GM19240 (cell line): ENCODE data around the gene CFAP70.

Experiments used
- DNase-seq: peaks from one replicate; pipeline ENCODE4 v3.0.0; 2011; ENCODE audit warnings: low spot score; ENCODE audit not compliant: insufficient read length

Gene CFAP70

DNA sequence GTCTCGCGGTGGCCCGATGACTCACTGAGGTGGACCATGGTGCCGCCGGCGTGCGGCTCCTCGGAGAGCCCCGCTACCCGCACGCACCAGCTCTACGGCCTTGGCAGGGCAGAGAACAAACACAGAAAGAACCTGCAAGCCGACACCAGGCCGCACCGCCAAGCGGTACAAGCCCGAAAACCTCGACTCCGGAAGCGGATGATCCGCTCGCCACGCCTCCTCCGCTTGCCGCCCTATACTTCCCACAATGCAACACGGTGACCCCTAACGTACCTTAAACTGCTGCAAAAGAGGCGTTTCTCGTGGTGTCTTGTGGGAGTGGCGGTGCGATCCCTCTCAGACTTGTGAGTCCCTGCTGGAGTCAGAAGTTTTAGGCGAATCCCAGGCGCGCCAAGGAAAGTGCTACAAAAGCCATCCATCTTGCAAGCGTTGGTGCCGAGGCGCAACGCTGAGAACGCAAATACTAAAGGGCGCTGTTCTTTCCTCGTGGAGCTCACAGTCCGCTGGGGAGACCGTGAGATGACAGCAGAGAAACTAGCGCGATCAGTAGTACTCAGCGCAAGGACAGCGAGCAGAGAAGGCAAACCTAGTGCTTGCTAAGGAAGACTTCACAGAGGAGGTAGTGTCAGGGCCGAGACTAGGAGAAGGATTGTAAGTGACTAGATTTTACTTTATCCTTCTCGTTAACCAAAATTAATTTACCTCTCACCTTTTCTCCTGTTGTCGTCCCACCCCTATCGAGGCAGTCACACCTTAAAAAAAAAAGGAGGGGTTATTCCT, 106.0 kb downstream of the CFAP70 start, which contains the start of gene MRPS16:
Gene MRPS16, minus strand, starts transcription at position 200 of the 780 bp plus-strand sequence. Its CDS starts 162 bp downstream, at position 38.
- peak; percentile 64 for DNase-seq

DNA sequence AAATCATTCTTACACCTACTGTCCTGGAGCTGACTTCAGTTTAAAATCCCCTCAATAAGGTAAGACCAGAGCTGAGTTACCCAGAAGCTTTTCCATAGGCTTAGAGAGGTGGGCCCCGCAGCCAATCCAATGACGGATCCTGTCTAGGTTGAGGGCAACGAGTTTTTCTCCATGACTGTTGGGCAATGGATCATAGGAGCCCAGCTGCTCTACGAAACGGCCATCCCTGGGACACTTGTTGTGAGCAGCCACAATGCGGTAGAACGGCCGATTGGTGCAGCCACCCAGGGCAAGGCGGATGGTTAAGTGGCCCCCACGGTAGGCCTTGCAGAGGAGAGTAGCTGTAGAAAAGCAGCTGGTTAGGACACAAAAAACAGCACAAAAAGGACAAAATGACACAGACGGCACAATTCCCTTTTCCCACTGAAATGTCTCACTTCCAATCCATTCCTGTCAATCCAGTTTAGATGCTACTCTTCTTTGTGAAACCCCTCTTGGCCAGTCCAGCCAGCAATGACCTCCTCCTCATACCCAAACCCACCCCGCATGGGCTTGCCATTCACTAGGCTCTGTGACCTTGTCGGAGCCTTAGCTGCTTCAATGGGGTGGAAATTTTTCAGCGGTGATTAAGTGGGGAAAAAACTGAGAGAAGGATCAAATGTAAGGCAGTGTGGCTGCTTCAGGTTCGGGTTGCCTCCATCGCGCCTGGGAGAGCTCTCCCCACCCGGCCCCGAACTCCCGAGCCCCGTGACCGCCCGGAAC, 106.8 kb downstream of the CFAP70 start:
- no peak for DNase-seq

DNA sequence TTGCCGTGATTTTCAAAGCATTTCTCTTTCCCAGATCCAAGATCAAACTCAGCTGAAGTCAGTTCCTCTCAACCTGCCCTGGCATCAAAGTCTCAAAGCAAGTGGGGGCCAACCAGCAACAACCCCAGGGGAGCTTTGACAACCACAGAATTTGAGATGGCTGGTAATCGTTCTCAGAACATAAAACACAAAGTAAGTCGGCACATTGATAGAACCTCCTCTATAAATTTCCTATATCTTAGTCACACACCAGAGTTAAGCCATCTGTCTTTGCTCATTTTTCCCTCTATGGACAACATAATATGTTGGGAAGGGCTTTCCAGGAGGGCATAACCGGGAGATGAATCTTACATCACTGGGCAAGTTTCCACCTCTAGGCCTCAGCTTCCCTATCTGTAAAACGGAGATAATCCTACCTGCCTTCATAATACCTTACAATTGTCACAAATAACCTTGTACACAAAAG, 110.4 kb downstream of the CFAP70 start:
- DNase-seq = no peak

DNA sequence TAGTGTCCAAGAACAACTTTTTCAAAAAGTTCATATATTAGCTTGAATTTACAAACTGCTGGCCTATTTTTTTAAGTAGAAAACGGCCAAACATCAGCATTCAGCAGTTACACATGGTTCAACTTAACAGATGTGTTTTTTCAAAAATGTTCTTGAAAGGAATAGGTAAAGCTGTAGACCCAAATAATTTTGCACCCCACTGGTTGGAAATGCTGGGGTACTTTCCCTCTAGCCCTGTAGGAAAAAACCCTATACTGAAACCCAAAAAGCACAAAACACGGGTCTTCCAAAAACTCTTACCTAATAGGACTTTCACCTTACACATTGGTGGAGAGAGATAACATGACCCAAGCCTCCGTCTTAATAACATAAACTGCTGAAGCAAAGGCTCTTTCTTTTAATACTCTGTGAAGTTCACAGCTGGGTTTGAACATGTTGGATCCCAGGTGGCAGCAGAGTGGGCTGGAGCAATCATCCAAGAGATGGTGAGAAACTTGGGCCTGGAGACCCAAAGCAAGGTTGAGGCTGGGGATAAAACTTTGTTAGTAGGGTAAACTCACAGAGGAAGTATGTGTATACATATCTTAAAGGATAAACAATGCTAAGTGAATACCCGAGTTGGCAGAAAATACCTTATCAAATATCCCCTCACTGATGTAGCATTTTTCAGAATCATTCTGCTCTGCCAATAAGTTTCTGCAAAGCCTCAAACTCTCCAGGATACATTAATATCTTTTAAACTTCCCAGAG, 111.0 kb downstream of the CFAP70 start:
- no peak for DNase-seq

DNA sequence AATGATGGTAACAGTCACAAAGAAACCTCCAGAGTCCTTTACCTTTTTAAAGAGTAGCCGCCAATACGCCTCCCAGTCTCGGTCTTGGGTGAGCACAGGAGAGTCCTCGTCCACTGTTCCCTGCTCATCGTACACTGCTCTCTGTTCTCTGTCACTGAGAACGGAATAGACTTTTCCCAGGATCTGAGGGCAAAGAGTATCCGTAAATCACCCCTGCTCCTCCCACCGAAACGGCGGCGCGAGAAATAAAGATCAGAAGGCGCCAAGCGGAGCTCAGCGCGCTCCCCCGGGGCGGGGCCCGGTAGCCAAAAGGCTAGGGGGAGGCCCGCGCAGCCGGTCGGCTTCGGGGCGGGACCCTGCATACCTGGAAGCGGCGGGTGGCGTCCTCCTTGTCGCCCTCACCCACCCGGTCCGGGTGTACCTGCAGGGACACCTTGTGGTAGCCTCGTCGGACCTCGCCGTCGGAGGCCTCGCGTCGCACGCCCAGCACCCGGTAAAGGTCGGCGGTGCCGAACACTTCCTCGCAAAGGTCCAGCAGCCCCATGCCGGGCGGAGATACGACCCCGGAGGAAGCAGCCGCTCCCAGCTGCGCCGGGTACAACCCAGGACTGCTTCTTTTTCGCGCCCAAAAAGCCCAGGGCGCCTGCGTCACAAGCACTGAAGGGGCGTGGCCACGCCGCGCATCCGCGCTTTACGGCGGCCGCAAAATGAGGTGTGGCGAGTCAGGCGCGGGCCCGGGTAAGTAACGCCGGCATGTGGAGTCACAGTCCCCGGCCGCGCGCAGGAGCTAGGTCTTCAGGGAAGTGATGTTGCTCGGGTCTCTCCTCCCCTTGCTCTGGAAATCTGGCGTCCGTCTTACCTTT, 111.8 kb downstream of the CFAP70 start, which contains the start of gene DNAJC9:
Gene DNAJC9, minus strand, starts transcription at position 610 of the 863 bp plus-strand sequence. Its CDS starts 66 bp downstream, at position 544.
- DNase-seq = peak; percentile 60

DNA sequence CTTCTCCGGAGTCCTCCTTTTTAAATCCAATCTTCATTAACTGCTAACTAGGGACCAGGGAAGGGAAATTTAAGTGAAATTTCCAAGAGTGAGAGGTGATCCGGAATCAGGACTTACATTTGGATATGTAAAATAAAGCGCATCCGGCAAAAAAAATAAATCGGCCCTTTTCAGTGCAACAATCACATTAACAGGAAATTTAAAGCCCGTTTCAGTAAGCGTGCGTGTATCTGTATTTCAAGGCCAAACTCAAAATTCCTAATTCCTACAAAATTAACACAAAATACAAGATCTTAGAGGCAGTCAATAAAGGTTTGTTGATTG, 112.4 kb downstream of the CFAP70 start:
- DNase-seq = no peak

DNA sequence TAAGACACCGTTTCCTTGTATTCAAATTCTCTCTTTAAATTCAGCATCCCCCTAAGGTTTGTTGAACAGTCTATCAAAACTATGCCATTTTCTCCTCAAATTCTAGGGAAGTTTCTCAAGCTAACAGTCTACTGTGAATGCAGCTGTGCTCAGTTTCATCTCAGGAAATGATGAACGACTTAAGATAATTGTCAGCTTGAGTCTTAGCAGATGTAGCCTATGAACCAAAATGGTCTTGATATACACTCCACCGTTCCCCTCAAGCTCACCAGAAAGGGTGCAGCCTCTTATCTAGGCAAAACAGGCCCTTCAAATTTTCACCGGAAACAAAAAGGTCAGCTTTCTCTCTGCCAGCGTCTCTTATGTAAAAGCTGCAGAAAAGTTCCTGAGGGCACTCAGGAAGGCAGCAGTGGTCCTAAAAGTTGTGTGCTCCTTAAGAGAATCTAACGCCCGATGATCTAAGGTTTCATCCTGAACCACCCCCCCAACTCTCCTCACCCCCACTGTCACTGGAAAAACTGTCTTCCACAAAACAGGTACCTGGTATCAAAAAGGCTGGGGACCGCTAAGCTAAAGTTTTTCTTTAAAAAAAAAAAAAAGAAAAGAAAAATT, 113.7 kb downstream of the CFAP70 start:
- no peak for DNase-seq

DNA sequence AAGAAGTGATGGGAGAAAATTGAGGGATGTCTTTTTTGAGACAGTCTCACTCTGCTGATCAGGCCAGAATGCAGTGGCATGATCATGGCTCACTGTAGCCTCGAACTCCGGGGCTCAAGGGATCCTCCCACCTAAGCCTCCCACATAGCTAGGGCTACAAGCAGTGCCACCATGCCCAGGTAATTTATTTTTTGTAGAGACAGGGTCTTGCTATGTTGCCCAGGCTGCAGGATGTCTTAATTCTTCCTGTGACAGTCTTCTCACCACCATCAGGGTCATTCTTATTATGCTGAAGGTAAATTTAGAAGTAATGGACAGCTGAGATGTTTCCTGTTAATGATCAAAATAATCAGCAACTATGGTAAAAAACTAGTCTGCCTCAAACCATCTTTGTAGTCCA, 118.8 kb downstream of the CFAP70 start:
- DNase-seq = no peak

DNA sequence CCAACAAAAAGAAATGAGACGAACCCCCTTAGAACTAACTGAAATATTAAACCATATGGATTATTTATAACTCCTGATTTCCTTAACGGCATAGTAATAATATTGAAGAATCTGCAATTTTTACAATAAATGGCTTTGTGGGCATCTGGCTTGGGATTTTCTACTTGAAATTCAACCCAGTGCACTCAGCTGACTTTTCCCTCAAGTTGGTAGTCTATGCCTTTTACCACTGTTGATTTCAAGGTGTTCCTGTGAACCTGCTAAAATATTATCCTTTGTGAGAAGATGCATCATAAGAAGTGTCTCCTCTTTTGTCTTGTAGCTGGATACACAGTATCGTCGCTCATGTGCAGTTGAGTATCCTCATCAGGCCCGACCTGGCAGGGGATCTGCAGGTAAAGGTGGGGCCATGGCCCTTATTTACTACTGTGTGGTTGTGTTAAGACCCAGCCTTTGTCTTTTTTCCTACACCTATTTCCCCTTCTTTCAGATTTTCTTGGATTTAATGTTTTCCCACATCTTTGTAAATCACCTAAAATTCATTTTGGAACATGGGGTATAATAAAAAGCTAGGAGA, 119.6 kb downstream of the CFAP70 start:
- no peak for DNase-seq

DNA sequence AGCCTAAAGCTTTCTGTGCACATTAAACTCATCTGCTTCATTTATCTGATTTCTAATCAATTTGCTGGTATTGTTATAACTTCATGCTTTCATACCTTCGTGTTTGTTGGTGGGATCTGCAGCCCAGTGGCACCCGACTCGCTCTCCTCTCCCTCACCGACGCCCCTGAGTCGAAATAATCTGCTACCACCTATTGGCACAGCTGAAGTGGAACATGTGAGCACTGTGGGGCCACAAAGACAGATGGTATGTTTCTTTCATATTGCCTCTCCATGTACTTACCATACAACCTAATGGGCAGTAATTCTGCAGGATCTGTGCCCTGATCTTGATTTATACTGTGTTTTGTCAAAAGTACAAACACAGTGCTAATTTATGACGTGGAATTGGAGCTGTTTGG, 124.0 kb downstream of the CFAP70 start:
- DNase-seq = no peak

DNA sequence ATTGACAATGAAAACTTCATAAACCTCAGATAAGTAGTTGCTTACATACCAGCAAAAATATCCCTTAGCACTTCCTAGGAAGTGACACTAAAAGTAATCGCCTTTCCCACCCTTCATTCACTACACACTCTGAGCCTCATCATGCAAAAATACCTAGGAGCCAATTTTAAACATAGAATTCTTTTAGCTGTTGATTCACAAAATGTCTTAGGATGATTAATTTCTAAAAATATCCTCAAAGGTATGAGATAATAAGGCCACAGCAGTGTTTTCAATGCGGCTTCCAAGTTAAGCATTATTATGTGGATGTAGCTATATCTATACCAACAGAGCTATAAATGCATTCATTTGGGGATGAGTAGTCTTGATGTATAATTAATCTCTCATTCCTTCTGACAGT, 124.8 kb downstream of the CFAP70 start:
- no peak for DNase-seq

DNA sequence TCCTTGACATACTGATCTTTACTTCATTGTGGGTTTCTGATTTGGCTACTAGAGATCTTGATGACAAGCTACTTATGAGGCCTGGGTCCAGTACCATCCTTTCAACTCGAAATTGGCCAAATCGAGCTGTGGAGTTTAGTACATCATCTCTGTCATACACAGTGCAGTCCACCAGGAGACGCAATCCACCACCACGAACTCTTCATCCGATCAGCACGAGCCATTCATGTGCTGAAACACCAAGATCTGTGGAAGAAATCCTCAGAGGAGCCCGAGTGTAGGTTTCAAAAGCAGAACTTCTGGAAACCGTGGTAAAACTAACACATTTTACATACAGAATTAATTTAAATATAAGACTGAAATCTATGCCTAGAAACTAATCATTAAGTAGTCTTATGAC, 125.8 kb downstream of the CFAP70 start:
- DNase-seq = no peak

DNA sequence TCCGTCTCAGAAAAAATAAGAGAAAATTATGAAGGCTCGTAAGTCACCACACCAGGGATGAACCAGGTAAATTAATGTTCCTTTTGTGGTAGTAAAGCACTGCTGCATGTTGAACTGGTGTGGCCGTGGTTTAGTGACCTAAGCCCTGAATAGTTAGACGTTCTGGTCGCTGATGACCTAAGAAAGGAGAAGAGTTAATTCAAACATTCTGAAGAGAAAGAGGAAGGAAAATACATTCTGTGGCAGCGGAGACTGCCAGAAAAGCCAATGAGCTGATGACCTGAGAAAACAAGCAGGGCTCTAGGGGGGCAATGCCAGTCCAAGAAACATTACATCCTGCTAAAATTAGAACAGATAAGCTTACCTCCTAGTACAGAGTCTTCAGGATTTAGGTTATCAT, 129.1 kb downstream of the CFAP70 start:
- no peak for DNase-seq

DNA sequence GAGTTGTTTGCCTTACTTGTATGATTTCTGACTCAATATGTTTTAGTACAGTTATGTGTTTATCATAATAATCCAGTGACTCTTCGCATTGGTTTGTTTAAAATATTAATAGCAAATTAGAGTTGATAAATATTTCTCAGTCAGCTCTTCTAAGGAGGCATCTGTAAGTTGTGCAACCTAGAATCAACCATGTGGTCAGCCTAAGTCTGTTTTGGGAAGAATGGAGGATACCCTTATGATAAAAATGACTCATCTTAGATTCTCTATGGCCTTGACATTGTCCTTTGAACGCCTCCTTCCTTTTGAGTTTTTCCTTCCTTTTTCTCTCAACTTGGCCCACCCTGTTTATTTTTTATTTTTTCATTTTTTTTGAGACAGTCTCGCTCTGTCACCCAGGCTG, 130.4 kb downstream of the CFAP70 start:
- DNase-seq = no peak

DNA sequence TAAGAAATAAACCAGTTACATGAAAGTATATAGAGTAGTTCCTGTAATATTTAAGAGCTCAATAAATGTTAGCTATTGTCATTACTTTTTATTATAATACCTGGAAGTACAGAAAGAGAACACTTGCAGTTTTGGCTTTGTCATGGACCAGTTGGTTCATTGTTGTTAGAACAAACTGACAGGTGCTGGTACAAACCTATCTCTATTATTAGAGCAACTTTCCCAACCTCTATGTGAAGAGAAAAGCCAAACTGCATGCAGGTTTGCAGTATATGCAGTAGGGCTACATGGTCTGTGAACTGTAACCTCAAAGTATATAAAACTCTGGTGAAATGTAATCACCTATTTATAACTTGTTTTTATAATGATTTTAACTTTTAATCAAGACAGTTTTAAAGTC, 132.0 kb downstream of the CFAP70 start:
- no peak for DNase-seq

DNA sequence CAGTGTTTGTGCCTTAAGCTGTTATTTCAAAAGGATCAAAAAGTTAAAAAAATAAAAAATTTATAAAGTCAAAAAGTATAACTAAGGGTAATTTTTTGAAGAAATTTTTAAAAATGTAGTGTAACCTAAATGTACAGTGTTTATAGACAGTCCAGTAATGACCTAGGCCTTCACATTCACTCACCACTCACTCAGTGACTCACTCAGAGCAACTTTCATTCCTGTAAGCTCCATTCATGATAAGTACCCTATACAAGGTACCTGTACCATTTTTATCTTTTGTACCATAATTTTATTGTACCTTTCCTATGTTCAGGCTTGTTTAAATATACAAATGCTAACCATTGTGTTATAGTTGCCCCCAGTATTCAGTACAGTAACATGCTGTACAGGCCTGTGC, 133.1 kb downstream of the CFAP70 start:
- no peak for DNase-seq

DNA sequence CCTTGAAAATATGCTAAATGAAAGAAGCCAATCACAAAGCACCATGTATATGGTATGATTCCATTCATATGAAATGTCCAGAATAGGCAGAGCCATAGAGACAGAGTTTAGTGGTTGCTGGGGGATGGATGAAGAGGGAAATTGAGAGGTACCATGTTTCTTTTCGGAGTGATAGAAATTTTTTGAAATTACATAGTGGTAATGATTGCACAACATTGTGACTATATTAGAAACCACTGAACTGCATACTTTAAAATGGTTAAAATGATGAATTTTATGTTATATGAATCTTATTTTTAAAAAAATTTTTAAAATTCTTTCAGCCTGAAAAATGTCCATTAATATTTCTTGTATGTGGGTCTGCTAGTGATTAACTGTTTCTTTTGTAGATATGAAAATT, 137.7 kb downstream of the CFAP70 start:
- DNase-seq = no peak

DNA sequence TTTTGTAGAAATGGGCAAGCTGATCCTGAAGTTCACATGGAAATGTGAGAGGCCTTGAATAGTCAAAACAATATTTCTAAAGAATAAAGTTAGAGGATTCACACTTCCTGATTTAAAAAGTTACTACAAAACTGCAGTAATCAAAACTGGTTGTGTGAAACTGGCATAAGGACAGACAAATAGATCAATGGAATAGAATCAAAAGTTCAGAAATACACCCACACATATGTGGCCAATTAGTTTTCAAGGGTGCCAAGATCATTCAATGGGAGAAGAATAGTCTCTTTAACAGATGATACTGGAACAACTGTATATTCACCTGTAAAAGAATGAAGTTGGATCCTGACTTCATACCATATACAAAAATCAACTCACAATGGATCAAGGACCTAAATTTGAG, 139.3 kb downstream of the CFAP70 start:
- DNase-seq = no peak

DNA sequence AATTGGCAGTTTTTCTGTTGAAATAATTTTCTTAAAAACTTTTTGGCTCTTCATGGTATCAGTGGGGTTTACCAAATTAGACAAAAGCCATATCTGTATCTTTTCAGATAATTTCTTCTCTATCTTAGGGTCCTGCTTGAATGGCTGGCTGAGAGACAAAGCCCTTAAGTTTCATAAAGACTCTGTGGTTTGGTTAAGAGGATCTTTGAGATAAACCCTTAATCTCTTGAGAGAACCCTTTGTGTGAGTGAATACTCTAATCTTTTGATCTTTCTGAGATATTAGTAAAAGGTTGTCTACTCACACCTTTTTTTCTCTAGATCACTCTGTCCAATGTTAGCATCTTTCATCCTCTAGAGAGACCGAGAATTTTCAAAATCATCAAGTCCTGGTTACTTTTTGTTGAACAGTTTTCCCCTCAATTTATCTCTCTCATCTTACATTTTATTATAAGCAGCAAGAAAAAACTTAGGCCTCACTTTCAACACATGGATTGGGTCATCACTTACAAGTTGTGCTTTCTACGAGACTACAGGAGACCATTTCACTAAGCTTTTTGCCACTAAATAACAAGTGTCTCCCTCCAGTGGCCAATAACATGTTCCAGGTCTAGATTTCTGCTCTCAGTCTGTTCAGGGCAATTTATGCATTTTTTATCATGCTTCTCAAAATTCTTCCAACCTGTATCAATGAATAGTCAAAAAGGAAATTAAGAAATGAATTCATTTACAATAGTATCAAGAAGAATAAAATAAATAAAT, 140.1 kb downstream of the CFAP70 start:
- no peak for DNase-seq
